A673 (cell line): ENCODE results near the gene PTPRK.

ENCODE experiments used
- EZH2 ChIP-seq: fragments of 200-600 bp; sonication (generic); IDR thresholded peaks from 2 replicates; pipeline ENCODE4 v1.6.1; 2017; ENCODE audit warnings: borderline replicate concordance, low read depth, mild to moderate bottlenecking, mixed read lengths, antibody characterized with exemption, low read length; ENCODE audit not compliant: poor library complexity, severe bottlenecking
- TF ChIP-seq, protein P1 (sequence below): fragments of 300-800, 200-600 bp; sonication (generic); conservative IDR thresholded peaks from 2 replicates; pipeline ENCODE4 v1.5.1; 2017; ENCODE audit warnings: low read depth, mild to moderate bottlenecking, antibody characterized with exemption, low read length, moderate library complexity, mixed read lengths

DNA sequence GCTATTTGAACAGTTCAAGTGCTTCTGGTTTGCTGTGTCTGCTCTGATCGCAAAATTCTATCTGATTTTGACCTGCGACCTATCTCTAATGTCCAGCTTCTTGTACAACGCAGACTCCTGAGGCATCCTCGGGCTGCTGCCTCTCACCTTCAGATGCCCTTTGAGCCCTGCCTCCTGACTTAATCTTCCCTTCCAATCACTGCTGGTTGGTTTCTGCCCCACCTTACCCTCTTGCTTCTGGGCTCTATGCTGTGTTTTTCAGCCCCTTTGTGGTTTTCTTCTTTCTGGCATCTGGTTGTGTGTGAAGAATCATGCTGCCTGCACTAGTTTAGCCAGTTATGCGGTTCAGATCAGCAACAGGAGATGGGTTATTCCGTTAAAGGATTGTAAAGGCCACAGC, 488.4 kb downstream of the PTPRK start:
- TF ChIP-seq, protein P1, sequence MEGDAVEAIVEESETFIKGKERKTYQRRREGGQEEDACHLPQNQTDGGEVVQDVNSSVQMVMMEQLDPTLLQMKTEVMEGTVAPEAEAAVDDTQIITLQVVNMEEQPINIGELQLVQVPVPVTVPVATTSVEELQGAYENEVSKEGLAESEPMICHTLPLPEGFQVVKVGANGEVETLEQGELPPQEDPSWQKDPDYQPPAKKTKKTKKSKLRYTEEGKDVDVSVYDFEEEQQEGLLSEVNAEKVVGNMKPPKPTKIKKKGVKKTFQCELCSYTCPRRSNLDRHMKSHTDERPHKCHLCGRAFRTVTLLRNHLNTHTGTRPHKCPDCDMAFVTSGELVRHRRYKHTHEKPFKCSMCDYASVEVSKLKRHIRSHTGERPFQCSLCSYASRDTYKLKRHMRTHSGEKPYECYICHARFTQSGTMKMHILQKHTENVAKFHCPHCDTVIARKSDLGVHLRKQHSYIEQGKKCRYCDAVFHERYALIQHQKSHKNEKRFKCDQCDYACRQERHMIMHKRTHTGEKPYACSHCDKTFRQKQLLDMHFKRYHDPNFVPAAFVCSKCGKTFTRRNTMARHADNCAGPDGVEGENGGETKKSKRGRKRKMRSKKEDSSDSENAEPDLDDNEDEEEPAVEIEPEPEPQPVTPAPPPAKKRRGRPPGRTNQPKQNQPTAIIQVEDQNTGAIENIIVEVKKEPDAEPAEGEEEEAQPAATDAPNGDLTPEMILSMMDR = no peak
- TF ChIP-seq EZH2 = no peak
